Muscle of leg (tissue), 11 donors: Measurements from ENCODE around the gene C12orf56. TPM values are rescaled to one million over a fixed set of nuclear protein-coding genes. Genes with fewer than 3 reads are reported as not detected.
A peak's percentile ranks its signal among the peaks of the same experiment; 100 is the strongest.
"Not testable (repeated sequence)": the region's sequence is repeated elsewhere in the genome, so short reads cannot be mapped to it uniquely, and the experiment has no call there.

Experiments used
- DNase-seq: peaks from one replicate; pipeline ENCODE4 v3.0.0; 2013
- H3K27ac ChIP-seq: one replicate; pipeline ENCODE4 v1.5.1; 2013; ENCODE audit warnings: mild to moderate bottlenecking, low read length, control low read depth
- H3K27me3 ChIP-seq: one replicate; pipeline ENCODE4 v1.6.1; 2013; ENCODE audit warnings: low read length; ENCODE audit not compliant: control insufficient read depth, insufficient read depth
- H3K36me3 ChIP-seq: one replicate; pipeline ENCODE4 v1.6.1; 2013; ENCODE audit warnings: low read length; ENCODE audit not compliant: control insufficient read depth, insufficient read depth
- H3K4me1 ChIP-seq: one replicate; pipeline ENCODE4 v1.6.1; 2013; ENCODE audit warnings: low read length; ENCODE audit not compliant: control insufficient read depth, insufficient read depth
- H3K4me3 ChIP-seq: one replicate; pipeline ENCODE4 v1.5.1; 2013; ENCODE audit warnings: low read length, control low read depth
- H3K9me3 ChIP-seq: replicated peaks from 2 replicates; pipeline ENCODE4 v1.6.1; 2013; ENCODE audit warnings: low read depth, low read length; ENCODE audit not compliant: control insufficient read depth
- WGBS: methylation state at CpG from one replicate; pipeline ENCODE4 v1.1.5; 2013; ENCODE audit warnings: missing lambda C conversion rate; ENCODE audit not compliant: insufficient coverage; 5-methylcytosine and 5-hydroxymethylcytosine counted together
- polyA plus RNA-seq, 8 donors: library from polyadenylated mRNA; unstranded; fragments of 120-200 nt; gene quantifications; one replicate each; pipeline versions ENCODE4 v1.2.1 to v1.2.3, GENCODE V29; 2013; ENCODE audit warnings: inconsistent platforms in 1 of 8, low replicate concordance in 1 of 8; ENCODE audit not compliant: insufficient read length in 8 of 8, insufficient read depth in 1 of 8
- total RNA-seq: library from RNA; stranded (reverse); fragments of 120-200 nt; gene quantifications from one replicate; pipeline ENCODE4 v1.2.4, GENCODE V29; 2013

C12orf56 gene
- total and polyA plus RNA-seq, 9 donors = 0.65 to 2.7 (median 1.2) TPM

- not testable (repeated sequence) for H3K36me3 ChIP-seq, DNase-seq, H3K4me3 ChIP-seq, H3K9me3 ChIP-seq, H3K27me3 ChIP-seq, H3K4me1 ChIP-seq, H3K27ac ChIP-seq
- WGBS = 80% methylated on average over 4 of the region's 4 CpGs
Measured at GRCh38 chr12:64344631-64345030, 45.9 kb downstream of the C12orf56 start.

- not testable (repeated sequence) for DNase-seq, H3K9me3 ChIP-seq, H3K4me3 ChIP-seq, H3K36me3 ChIP-seq, H3K27me3 ChIP-seq, H3K27ac ChIP-seq, H3K4me1 ChIP-seq
- WGBS = no CpG with 5 or more reads among the region's 2 CpGs
Measured at GRCh38 chr12:64340546-64340945, 50.0 kb downstream of the C12orf56 start.

GRCh38 chr12:64335886-64336466 lies 54.6 kb downstream of the C12orf56 start:
- Histone ChIP-seq H3K27me3 (no peaks in the 10 kb centered on the region), H3K4me3 (no peak overlapping the region), H3K36me3 (no peaks in the 10 kb centered on the region), H3K9me3 (peaks cover 2% of the 10 kb centered on the region), H3K27ac (peak overlapping the region; percentile 1), H3K4me1 (peaks cover 3% of the 10 kb centered on the region)
- peak; percentile 13 for DNase-seq
- WGBS = no CpG with 5 or more reads among the region's 4 CpGs

GRCh38 chr12:64332938-64333337 lies 57.6 kb downstream of the C12orf56 start:
- no CpG with 5 or more reads among the region's 2 CpGs for WGBS

GRCh38 chr12:64332296-64332695 lies 58.3 kb downstream of the C12orf56 start:
- H3K4me3 ChIP-seq = no peak overlapping the region
- no peaks in the 10 kb centered on the region for H3K27me3 ChIP-seq
- H3K9me3 ChIP-seq = no peaks in the 10 kb centered on the region
- H3K36me3 ChIP-seq = no peaks in the 10 kb centered on the region
- H3K4me1 ChIP-seq = peaks cover 3% of the 10 kb centered on the region
- no peak overlapping the region for H3K27ac ChIP-seq
- 89% methylated on average over 3 of the region's 5 CpGs for WGBS
- DNase-seq = no peak

More at GRCh38 chr12:64332938-64333337, 57.6 kb downstream of the C12orf56 start:
- H3K36me3 ChIP-seq = no peaks in the 10 kb centered on the region
- no peak for DNase-seq
- H3K4me1 ChIP-seq = peaks cover 3% of the 10 kb centered on the region
- H3K4me3 ChIP-seq = no peak overlapping the region
- H3K27ac ChIP-seq = no peak overlapping the region
- H3K9me3 ChIP-seq = no peaks in the 10 kb centered on the region
- no peaks in the 10 kb centered on the region for H3K27me3 ChIP-seq

GRCh38 chr12:64329031-64329710 lies 61.4 kb downstream of the C12orf56 start:
- not testable (repeated sequence) for H3K4me1 ChIP-seq, DNase-seq, H3K27ac ChIP-seq, H3K9me3 ChIP-seq, H3K4me3 ChIP-seq, H3K27me3 ChIP-seq, H3K36me3 ChIP-seq
- WGBS = no CpG with 5 or more reads among the region's 9 CpGs

- no peak overlapping the region for H3K27ac ChIP-seq
- H3K4me1 ChIP-seq = no peaks in the 10 kb centered on the region
- H3K27me3 ChIP-seq = no peaks in the 10 kb centered on the region
- no peak overlapping the region for H3K4me3 ChIP-seq
- no CpG with 5 or more reads among the region's 2 CpGs for WGBS
- DNase-seq = no peak
- no peaks in the 10 kb centered on the region for H3K36me3 ChIP-seq
- no peaks in the 10 kb centered on the region for H3K9me3 ChIP-seq
Measured at GRCh38 chr12:64325055-64325454, 65.5 kb downstream of the C12orf56 start.

- no CpG with 5 or more reads among the region's 3 CpGs for WGBS
Measured at GRCh38 chr12:64323476-64324225, 66.9 kb downstream of the C12orf56 start.

GRCh38 chr12:64323006-64323405 lies 67.6 kb downstream of the C12orf56 start:
- Histone ChIP-seq H3K4me3 (no peak overlapping the region), H3K27ac (peak overlapping the region; percentile 29)

More at GRCh38 chr12:64323476-64324225, 66.9 kb downstream of the C12orf56 start:
- DNase-seq = no peak
- Histone ChIP-seq H3K9me3 (no peaks in the 10 kb centered on the region), H3K4me3 (no peak overlapping the region), H3K27me3 (no peaks in the 10 kb centered on the region), H3K36me3 (no peaks in the 10 kb centered on the region), H3K4me1 (peaks cover 1% of the 10 kb centered on the region), H3K27ac (no peak overlapping the region)

GRCh38 chr12:64320611-64321010 lies 69.9 kb downstream of the C12orf56 start:
- Histone ChIP-seq H3K4me3 (no peak overlapping the region), H3K36me3 (no peaks in the 10 kb centered on the region), H3K27ac (no peak overlapping the region), H3K4me1 (peaks cover 2% of the 10 kb centered on the region), H3K9me3 (no peaks in the 10 kb centered on the region), H3K27me3 (no peaks in the 10 kb centered on the region)
- 20% methylated on average over 1 of the region's 1 CpG for WGBS
- DNase-seq = peak; percentile 4

More at GRCh38 chr12:64323006-64323405, 67.6 kb downstream of the C12orf56 start:
- DNase-seq = no peak
- Histone ChIP-seq H3K9me3 (no peaks in the 10 kb centered on the region), H3K36me3 (no peaks in the 10 kb centered on the region), H3K27me3 (no peaks in the 10 kb centered on the region), H3K4me1 (peaks cover 2% of the 10 kb centered on the region)
- 80% methylated on average over 2 of the region's 4 CpGs for WGBS
